Psoas muscle (tissue), 8 donors: ENCODE measurements around the gene ICOS. TPM values are rescaled to one million over a fixed set of nuclear protein-coding genes. Genes with fewer than 3 reads are reported as not detected.

ENCODE experiments used
- ATAC-seq, 4 donors: fragments of 200-7000 bp; cut with Tn5 transposase; one replicate each; pipeline ENCODE4 v1.9.1; 2020; ENCODE audit warnings: moderate library complexity in 3 of 4, mild to moderate bottlenecking in 2 of 4
- DNase-seq, 2 donors: peaks; one replicate each; pipeline ENCODE4 v3.0.0-alpha.2; 2020
- H3K27ac ChIP-seq: fragments of 200-600 bp; one replicate; pipeline ENCODE4 v1.8.0; 2022
- H3K27me3 ChIP-seq, 3 donors: fragments of 200-600 bp in 1 of 3; one replicate each; pipeline versions ENCODE4 v1.6.1 to v1.8.0; 2013 to 2022; ENCODE audit warnings: low read length in 2 of 3, mild to moderate bottlenecking in 2 of 3, moderate library complexity in 1 of 3; ENCODE audit not compliant: insufficient read depth in 3 of 3
- H3K36me3 ChIP-seq, 2 donors: fragments of 200-600 bp in 1 of 2; one replicate each; pipeline versions ENCODE4 v1.6.1 to v1.8.0; 2013 to 2022; ENCODE audit warnings: low read depth in 1 of 2, mild to moderate bottlenecking in 1 of 2, moderate library complexity in 1 of 2; ENCODE audit not compliant: insufficient read depth in 1 of 2
- H3K4me1 ChIP-seq: fragments of 200-600 bp; one replicate; pipeline ENCODE4 v1.8.0; 2022
- H3K4me3 ChIP-seq: fragments of 200-600 bp; one replicate; pipeline ENCODE4 v1.8.0; 2022; ENCODE audit warnings: mild to moderate bottlenecking
- H3K9me3 ChIP-seq: fragments of 200-600 bp; one replicate; pipeline ENCODE4 v1.8.0; 2022
- WGBS, 3 donors: extraction: QIAGEN DNeasy Blood & Tissue Kit; methylation state at CpG; one replicate each; pipeline versions ENCODE4 v1.1.6 to v1.1.7; 2013; 5-methylcytosine and 5-hydroxymethylcytosine counted together
- intact Hi-C, 2 donors: fragments of 100-400 bp; cut with DNase I; formaldehyde crosslinking; loops; one replicate each; pipeline versions ENCODE4 v1.11.0 to v1.14.2; 2022
- polyA plus RNA-seq, 3 donors: library from polyadenylated mRNA; stranded (reverse); fragments of 200-250 nt; gene quantifications; one replicate each; pipeline ENCODE4 v1.2.3, GENCODE V29; 2013
- total RNA-seq, 4 donors: library from RNA; stranded (reverse); fragmentation: NEBNext Ultra II Directional in 2 of 4; extraction: Animal tissue kit (Norgen Biotek cat#: 25700) in 2 of 4; gene quantifications; one replicate each; pipeline versions ENCODE4 v1.2.1 to v1.2.4, GENCODE V29; 2021 to 2023
- TF ChIP-seq, protein P1 (sequence below): fragments of 200-600 bp; IDR thresholded peaks from one replicate; pipeline ENCODE4 v1.8.0; 2022; ENCODE audit warnings: antibody characterized with exemption
- donor health status: healthy with polysubstance abuse.
- donor health status: DM: no; HTN: no; CAD: no; lungs with moderate emphysema.
- donor health status: Bipolar disorder and iron deficiency.
- donor health status: healthy.
- donor health status: DM: yes; HTN: yes; CAD: no.
- donor health status: DM: no; HTN: no; CAD: no.
- donor health status: DM: no; HTN: no; CAD: no.
- donor health status: DM: yes; HTN: yes; CAD: no.

Gene ICOS
- total and polyA plus RNA-seq, 7 donors = 0.03 TPM; not detected in 6

DNA sequence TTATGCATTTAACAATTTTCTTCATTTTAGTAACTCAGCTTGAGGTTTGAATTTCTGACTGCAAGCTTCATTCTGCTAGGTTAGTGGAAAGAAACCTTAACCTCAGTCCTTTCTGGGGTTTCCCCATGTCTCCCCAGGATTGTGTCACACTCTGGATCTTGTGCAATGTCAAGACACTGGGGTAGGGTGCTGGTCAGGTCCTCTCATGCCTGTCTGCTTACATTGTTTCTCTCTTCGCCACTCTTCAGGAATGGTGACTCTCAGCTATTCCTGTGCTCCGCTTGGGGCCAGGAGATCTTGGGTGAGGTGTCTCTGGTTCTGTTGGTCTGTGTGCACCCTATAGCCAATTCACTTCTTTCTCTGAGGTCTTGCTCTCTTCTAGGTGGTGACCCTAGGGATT lies 45.1 kb upstream of the ICOS start:
- Histone ChIP-seq H3K4me3 (no peak overlapping the region), H3K9me3 (no peaks in the 10 kb centered on the region), H3K4me1 (no peaks in the 10 kb centered on the region), H3K27ac (no peak overlapping the region), H3K27me3 (no peaks in the 10 kb centered on the region), H3K36me3 (no peaks in the 10 kb centered on the region)
- DNase-seq (no peak), ATAC-seq (no peak)
- intact Hi-C loops = no loop called here
- TF ChIP-seq, protein P1, sequence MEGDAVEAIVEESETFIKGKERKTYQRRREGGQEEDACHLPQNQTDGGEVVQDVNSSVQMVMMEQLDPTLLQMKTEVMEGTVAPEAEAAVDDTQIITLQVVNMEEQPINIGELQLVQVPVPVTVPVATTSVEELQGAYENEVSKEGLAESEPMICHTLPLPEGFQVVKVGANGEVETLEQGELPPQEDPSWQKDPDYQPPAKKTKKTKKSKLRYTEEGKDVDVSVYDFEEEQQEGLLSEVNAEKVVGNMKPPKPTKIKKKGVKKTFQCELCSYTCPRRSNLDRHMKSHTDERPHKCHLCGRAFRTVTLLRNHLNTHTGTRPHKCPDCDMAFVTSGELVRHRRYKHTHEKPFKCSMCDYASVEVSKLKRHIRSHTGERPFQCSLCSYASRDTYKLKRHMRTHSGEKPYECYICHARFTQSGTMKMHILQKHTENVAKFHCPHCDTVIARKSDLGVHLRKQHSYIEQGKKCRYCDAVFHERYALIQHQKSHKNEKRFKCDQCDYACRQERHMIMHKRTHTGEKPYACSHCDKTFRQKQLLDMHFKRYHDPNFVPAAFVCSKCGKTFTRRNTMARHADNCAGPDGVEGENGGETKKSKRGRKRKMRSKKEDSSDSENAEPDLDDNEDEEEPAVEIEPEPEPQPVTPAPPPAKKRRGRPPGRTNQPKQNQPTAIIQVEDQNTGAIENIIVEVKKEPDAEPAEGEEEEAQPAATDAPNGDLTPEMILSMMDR = no peak
- 95 to 100% (median 98%) methylated on average over 2 of the region's 2 CpGs for WGBS, 3 donors

DNA sequence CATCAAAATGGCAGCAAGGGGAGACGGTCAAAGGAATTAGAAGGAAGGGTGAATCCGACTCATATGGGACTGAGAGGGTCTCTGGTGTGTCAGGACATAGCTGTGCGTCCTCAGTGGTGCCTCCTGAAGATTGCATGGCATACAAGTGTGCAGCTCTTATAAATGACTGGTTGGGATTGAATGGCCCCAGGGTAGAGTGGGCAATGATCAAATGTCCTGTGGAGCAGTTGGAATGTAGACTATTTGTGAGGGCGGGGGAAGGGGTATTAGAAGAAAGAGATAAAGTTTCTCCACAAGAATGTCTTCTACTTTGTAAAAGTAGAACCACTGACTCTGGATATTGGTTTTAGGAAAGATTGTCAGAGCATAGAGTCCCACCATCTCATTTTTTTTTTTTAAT lies 44.4 kb upstream of the ICOS start:
- ATAC-seq (no peak), DNase-seq (no peak)
- H3K4me3 ChIP-seq = no peak overlapping the region
- no peaks in the 10 kb centered on the region for H3K36me3 ChIP-seq
- intact Hi-C loops = no loop called here
- WGBS, 3 donors = 80 to 97% (median 95%) methylated on average over 4 of the region's 4 CpGs
- no peaks in the 10 kb centered on the region for H3K9me3 ChIP-seq
- no peaks in the 10 kb centered on the region for H3K4me1 ChIP-seq
- TF ChIP-seq, protein P1 = no peak
- H3K27me3 ChIP-seq = no peaks in the 10 kb centered on the region
- no peak overlapping the region for H3K27ac ChIP-seq

DNA sequence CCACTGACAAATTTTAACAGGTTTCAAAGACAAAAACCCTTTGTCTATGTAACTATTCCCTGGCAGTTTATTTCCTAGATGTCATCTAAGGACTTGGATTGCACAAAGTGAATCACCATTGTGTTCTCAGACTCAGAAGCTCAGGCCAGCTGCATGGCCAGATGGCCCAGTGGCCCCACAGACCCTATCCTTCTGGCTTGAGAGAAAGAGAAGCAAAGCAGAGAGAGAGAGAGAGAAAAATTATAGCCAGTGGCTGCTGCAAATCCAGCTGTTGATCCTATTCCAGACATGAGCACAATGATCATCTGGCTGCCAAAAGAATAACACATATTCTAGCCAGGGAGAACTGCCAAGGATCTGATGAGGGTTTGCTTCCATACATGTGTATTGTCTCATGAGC lies 43.2 kb upstream of the ICOS start:
- intact Hi-C loops = no loop called here
- DNase-seq = peak; percentile 25 to 82

DNA sequence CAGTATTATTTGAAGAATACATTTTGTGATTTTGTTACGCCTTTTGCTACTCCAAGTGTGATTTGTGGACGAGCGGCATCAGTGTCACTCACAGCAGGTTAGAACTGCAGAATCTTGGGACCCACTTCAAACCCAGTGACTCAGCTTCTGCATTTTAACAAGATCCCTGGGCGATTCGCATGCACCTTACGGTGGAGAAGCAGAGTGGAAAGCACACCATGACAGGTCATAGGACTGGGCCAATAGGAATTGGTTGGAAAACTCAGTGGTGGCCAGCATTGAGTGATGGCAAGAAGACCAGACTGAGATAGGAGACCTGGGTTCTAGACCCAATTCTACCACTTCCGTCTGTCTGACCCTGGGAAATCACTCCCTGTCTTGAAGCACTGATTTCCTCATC lies 42.7 kb upstream of the ICOS start:
- peak in 1 of 4 donors; percentile 45 for ATAC-seq
- H3K4me3 ChIP-seq = no peak overlapping the region
- no peak overlapping the region for H3K27ac ChIP-seq
- no peaks in the 10 kb centered on the region for H3K27me3 ChIP-seq
- TF ChIP-seq, protein P1 = no peak
- WGBS, 3 donors = 46 to 62% (median 48%) methylated on average over 7 of the region's 7 CpGs
- no peak for DNase-seq
- H3K9me3 ChIP-seq = no peaks in the 10 kb centered on the region
- no peaks in the 10 kb centered on the region for H3K4me1 ChIP-seq
- no peaks in the 10 kb centered on the region for H3K36me3 ChIP-seq
- intact Hi-C loops = no loop called here

More for the DNA sequence above, 43.2 kb upstream of the ICOS start:
- no peak overlapping the region for H3K4me3 ChIP-seq
- no peaks in the 10 kb centered on the region for H3K27me3 ChIP-seq
- no peaks in the 10 kb centered on the region for H3K4me1 ChIP-seq
- no peaks in the 10 kb centered on the region for H3K36me3 ChIP-seq
- no peaks in the 10 kb centered on the region for H3K9me3 ChIP-seq
- TF ChIP-seq, protein P1 = no peak
- H3K27ac ChIP-seq = no peak overlapping the region
- peak; percentile 36 to 74 (median 66) for ATAC-seq

DNA sequence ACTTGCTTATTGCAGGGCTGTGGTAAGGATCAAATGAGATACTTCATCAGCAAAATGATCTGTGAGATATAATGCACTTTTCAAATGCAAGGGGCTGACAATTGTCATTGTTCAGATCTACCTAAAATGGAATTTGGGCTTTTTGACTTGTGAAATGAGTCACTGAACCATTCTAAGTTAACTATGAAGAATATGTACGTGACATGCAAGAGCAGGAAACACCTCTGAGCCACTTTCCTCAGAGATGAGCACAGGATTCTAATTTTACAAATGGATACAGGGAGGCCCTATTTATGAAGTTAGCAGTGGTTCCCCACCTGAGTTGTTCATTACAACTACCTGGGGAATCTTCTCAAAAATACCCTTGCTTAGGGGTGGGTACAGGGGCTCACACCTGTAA lies 42.3 kb upstream of the ICOS start:
- DNase-seq (no peak), ATAC-seq (no peak)
- H3K9me3 ChIP-seq = no peaks in the 10 kb centered on the region
- no peak overlapping the region for H3K27ac ChIP-seq
- H3K27me3 ChIP-seq = no peaks in the 10 kb centered on the region
- WGBS, 3 donors = 92 to 99% (median 97%) methylated on average over 1 of the region's 1 CpG
- no peaks in the 10 kb centered on the region for H3K36me3 ChIP-seq
- no peaks in the 10 kb centered on the region for H3K4me1 ChIP-seq
- TF ChIP-seq, protein P1 = no peak
- H3K4me3 ChIP-seq = no peak overlapping the region
- intact Hi-C loops = no loop called here
